HuH-7.5 (cell line): ENCODE data around the gene FBXW5.

Experiments
- DNase-seq: peaks from one replicate; pipeline ENCODE4 v3.0.0; 2011; ENCODE audit warnings: low spot score

The FBXW5 gene

GRCh38 chr9:136907011-136907914 is 37.3 kb downstream of the FBXW5 start:
- DNase-seq = no peak

- DNase-seq = no peak
Observed at GRCh38 chr9:136906266-136906665, 38.3 kb downstream of the FBXW5 start.

GRCh38 chr9:136903041-136903554 is 41.4 kb downstream of the FBXW5 start:
- DNase-seq = no peak

GRCh38 chr9:136902259-136902821 is 42.2 kb downstream of the FBXW5 start:
- peak; percentile 66 for DNase-seq

- no peak for DNase-seq
Observed at GRCh38 chr9:136901516-136902258, 42.9 kb downstream of the FBXW5 start.

GRCh38 chr9:136900988-136901515 is 43.5 kb downstream of the FBXW5 start:
- DNase-seq = no peak

- DNase-seq = no peak
Observed at GRCh38 chr9:136900556-136900955, 44.0 kb downstream of the FBXW5 start.

- no peak for DNase-seq
Observed at GRCh38 chr9:136899196-136899595, 45.3 kb downstream of the FBXW5 start.

- no peak for DNase-seq
Observed at GRCh38 chr9:136898483-136899100, 45.9 kb downstream of the FBXW5 start.

GRCh38 chr9:136896027-136896426 is 48.5 kb downstream of the FBXW5 start:
- DNase-seq = no peak

GRCh38 chr9:136890661-136891060 is 53.9 kb downstream of the FBXW5 start:
- no peak for DNase-seq
